Measurements from ENCODE around the gene PPP1R16B.

PPP1R16B gene

GRCh38 chr20:38907918-38908677 lies 102.6 kb downstream of the PPP1R16B start:
- H3K27ac Mint-ChIP-seq (ENCODE audit: low read depth) = peak overlapping the region; percentile 79
- H3K4me3 Mint-ChIP-seq = no peak overlapping the region

DNA sequence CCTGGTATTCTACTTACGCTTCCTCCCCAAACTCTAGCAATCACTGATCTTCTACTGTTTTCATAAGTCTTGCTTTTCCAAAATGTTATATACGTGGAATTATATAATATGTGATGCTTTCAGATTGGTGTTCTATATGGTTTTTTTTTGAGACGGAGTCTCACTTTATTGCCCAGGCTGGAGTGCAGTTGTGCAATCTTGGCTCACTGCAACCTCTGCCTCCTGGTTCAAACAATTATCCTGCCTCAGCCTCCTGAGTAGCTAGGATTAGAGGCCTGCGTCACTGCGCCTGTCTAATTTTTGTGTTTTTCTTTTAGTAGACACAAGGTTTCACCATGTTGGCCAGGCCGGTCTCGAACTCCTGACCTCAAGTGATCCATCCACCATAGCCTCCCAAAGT lies 109.9 kb downstream of the PPP1R16B start:
- peaks cover 68% of the 10 kb centered on the region for H3K36me3 Mint-ChIP-seq (ENCODE audit: insufficient read depth)
- no peaks in the 10 kb centered on the region for H3K27me3 Mint-ChIP-seq
- no peak for ATAC-seq (replicated peaks; ENCODE audit: extremely low read depth, poor library complexity, severe bottlenecking)
- no peak overlapping the region for H3K27ac Mint-ChIP-seq (ENCODE audit: low read depth)
- no peak overlapping the region for H3K4me3 Mint-ChIP-seq
- no peaks in the 10 kb centered on the region for H3K9me3 Mint-ChIP-seq
- H3K4me1 Mint-ChIP-seq = no peaks in the 10 kb centered on the region
- no peak for DNase-seq (ENCODE audit: low spot score in 2 of 2)

More at GRCh38 chr20:38907918-38908677, 102.6 kb downstream of the PPP1R16B start:
- DNase-seq (ENCODE audit: low spot score in 2 of 2) (no peak), ATAC-seq (replicated peaks; ENCODE audit: extremely low read depth, poor library complexity, severe bottlenecking) (no peak)
- H3K36me3 Mint-ChIP-seq (ENCODE audit: insufficient read depth) = peaks cover 81% of the 10 kb centered on the region
- H3K27me3 Mint-ChIP-seq = no peaks in the 10 kb centered on the region
- H3K9me3 Mint-ChIP-seq = peaks cover 6% of the 10 kb centered on the region
- peaks cover 21% of the 10 kb centered on the region for H3K4me1 Mint-ChIP-seq

DNA sequence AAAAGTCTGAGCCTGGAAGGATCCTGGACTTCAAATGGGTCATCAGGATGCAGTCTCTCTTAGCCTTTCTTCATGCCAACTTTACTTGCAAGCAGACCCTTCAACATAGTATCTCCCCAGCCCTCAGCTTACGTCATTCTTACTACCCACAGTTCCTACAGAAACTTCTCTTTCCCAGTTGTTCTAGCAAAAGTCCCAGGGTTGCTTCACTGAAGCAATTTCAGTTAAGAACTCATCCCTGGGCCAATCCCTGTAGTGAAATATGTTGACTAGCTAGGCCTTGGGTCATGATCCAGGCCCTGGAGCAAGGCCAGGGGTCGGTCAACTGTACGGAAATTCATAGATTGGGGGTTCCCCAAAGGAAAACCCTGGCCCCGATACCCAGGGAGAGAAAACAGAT lies 112.2 kb downstream of the PPP1R16B start:
- Mint-ChIP-seq H3K4me3 (no peak overlapping the region), H3K4me1 (no peaks in the 10 kb centered on the region), H3K36me3 (ENCODE audit: insufficient read depth) (peaks cover 50% of the 10 kb centered on the region), H3K9me3 (no peaks in the 10 kb centered on the region), H3K27me3 (no peaks in the 10 kb centered on the region), H3K27ac (ENCODE audit: low read depth) (peak overlapping the region; percentile 68)
- no peak for DNase-seq (ENCODE audit: low spot score in 2 of 2)
- ATAC-seq (replicated peaks; ENCODE audit: extremely low read depth, poor library complexity, severe bottlenecking) = no peak

DNA sequence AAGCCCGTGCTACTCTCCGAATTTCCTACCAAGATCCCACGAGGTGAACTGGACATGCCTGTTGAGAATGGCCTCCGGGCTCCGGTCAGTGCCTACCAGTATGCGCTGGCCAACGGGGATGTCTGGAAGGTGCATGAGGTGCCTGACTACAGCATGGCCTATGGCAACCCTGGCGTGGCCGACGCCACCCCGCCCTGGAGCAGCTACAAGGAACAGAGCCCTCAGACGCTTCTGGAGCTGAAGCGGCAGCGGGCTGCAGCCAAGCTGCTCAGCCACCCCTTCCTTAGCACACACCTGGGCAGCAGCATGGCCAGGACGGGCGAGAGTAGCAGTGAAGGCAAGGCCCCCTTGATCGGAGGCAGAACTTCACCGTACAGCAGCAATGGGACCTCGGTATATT lies 112.7 kb downstream of the PPP1R16B start:
- peaks cover 47% of the 10 kb centered on the region for H3K36me3 Mint-ChIP-seq (ENCODE audit: insufficient read depth)
- H3K4me1 Mint-ChIP-seq = no peaks in the 10 kb centered on the region
- H3K9me3 Mint-ChIP-seq = no peaks in the 10 kb centered on the region
- ATAC-seq (replicated peaks; ENCODE audit: extremely low read depth, poor library complexity, severe bottlenecking) (no peak), DNase-seq (ENCODE audit: low spot score in 2 of 2) (no peak)
- H3K4me3 Mint-ChIP-seq = no peak overlapping the region
- H3K27ac Mint-ChIP-seq (ENCODE audit: low read depth) = no peak overlapping the region
- H3K27me3 Mint-ChIP-seq = no peaks in the 10 kb centered on the region

GRCh38 chr20:38919683-38920082 lies 114.2 kb downstream of the PPP1R16B start:
- no peak for DNase-seq (ENCODE audit: low spot score in 2 of 2)
- Mint-ChIP-seq H3K9me3 (no peaks in the 10 kb centered on the region), H3K4me1 (no peaks in the 10 kb centered on the region), H3K27ac (ENCODE audit: low read depth) (no peak overlapping the region), H3K4me3 (no peak overlapping the region), H3K36me3 (ENCODE audit: insufficient read depth) (peaks cover 37% of the 10 kb centered on the region), H3K27me3 (no peaks in the 10 kb centered on the region)
- ATAC-seq (replicated peaks; ENCODE audit: extremely low read depth, poor library complexity, severe bottlenecking) = no peak

GRCh38 chr20:38920411-38920810 lies 114.9 kb downstream of the PPP1R16B start:
- DNase-seq (ENCODE audit: low spot score in 2 of 2) (no peak), ATAC-seq (replicated peaks; ENCODE audit: extremely low read depth, poor library complexity, severe bottlenecking) (no peak)
- Mint-ChIP-seq H3K36me3 (ENCODE audit: insufficient read depth) (peaks cover 32% of the 10 kb centered on the region), H3K27me3 (no peaks in the 10 kb centered on the region), H3K27ac (ENCODE audit: low read depth) (no peak overlapping the region), H3K9me3 (no peaks in the 10 kb centered on the region), H3K4me1 (peaks cover 7% of the 10 kb centered on the region), H3K4me3 (no peak overlapping the region)

DNA sequence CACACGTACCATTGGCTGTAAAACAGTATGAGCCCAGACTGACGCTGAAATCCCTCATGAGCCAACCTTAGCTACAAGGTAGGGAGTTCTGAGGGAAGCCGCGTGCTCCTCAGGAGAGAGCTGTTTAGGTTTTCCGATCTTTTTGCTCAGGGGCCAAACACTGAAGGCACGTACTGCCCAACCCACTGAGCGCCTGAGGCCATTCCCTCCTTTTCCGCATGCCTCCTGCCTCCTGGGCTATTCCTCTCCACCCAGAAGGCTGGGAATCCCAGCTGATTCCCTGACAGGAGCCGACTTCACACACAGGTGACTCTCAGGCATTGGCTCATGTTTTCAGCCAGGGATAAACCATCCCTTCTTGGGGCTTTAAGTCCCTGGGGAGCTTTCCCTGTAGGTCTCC lies 115.4 kb downstream of the PPP1R16B start:
- Mint-ChIP-seq H3K9me3 (no peaks in the 10 kb centered on the region), H3K4me3 (no peak overlapping the region), H3K27ac (ENCODE audit: low read depth) (no peak overlapping the region), H3K4me1 (peaks cover 11% of the 10 kb centered on the region), H3K36me3 (ENCODE audit: insufficient read depth) (peaks cover 28% of the 10 kb centered on the region), H3K27me3 (no peaks in the 10 kb centered on the region)
- ATAC-seq (replicated peaks; ENCODE audit: extremely low read depth, poor library complexity, severe bottlenecking) (no peak), DNase-seq (ENCODE audit: low spot score in 2 of 2) (no peak)

DNA sequence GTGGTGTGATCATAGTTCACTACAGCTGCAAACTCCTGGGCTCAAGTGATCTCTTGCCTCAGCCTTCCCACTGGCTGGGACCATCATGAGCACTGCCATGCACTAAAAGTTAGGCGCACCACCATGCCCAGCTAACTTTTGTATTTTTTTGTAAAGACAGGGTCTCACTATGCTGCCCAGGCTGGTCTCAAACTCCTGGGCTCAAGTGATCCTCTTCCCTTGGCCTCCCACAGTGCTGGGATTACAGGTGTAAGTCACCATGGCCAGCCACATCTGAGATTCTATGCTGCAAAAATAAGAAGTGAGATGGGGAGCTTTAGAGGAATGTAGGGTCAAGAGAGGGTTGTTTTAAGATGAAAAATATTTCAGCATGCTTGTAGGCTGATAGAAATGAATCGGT lies 119.2 kb downstream of the PPP1R16B start:
- peak overlapping the region; percentile 79 for H3K4me3 Mint-ChIP-seq
- H3K27me3 Mint-ChIP-seq = no peaks in the 10 kb centered on the region
- peaks cover 8% of the 10 kb centered on the region for H3K36me3 Mint-ChIP-seq (ENCODE audit: insufficient read depth)
- ATAC-seq (replicated peaks; ENCODE audit: extremely low read depth, poor library complexity, severe bottlenecking) (no peak), DNase-seq (ENCODE audit: low spot score in 2 of 2) (no peak)
- peaks cover 30% of the 10 kb centered on the region for H3K4me1 Mint-ChIP-seq
- no peaks in the 10 kb centered on the region for H3K9me3 Mint-ChIP-seq
- H3K27ac Mint-ChIP-seq (ENCODE audit: low read depth) = no peak overlapping the region

- H3K36me3 Mint-ChIP-seq (ENCODE audit: insufficient read depth) = peaks cover 8% of the 10 kb centered on the region
- H3K27me3 Mint-ChIP-seq = no peaks in the 10 kb centered on the region
- peak within 1 kb of the TSS; percentile 38 for H3K27ac Mint-ChIP-seq (ENCODE audit: low read depth)
- H3K4me1 Mint-ChIP-seq = peaks cover 41% of the 10 kb centered on the region
- DNase-seq (ENCODE audit: low spot score in 2 of 2) = peak; percentile 86 to 90
- H3K9me3 Mint-ChIP-seq = no peaks in the 10 kb centered on the region
- peak within 1 kb of the TSS; percentile 79 for H3K4me3 Mint-ChIP-seq
- ATAC-seq (replicated peaks; ENCODE audit: extremely low read depth, poor library complexity, severe bottlenecking) = peak; percentile 95
Measured at GRCh38 chr20:38926142-38926933, 120.8 kb downstream of the PPP1R16B start, which contains the start of gene FAM83D. Gene FAM83D (plus strand): TSS chr20:38926417. CDS start chr20:38926443, 26 bp downstream.

- ATAC-seq (replicated peaks; ENCODE audit: extremely low read depth, poor library complexity, severe bottlenecking) (no peak), DNase-seq (ENCODE audit: low spot score in 2 of 2) (no peak)
- peak overlapping the region; percentile 29 for H3K27ac Mint-ChIP-seq (ENCODE audit: low read depth)
- H3K4me3 Mint-ChIP-seq = peak overlapping the region; percentile 79
- peaks cover 6% of the 10 kb centered on the region for H3K36me3 Mint-ChIP-seq (ENCODE audit: insufficient read depth)
- peaks cover 41% of the 10 kb centered on the region for H3K4me1 Mint-ChIP-seq
- no peaks in the 10 kb centered on the region for H3K9me3 Mint-ChIP-seq
- no peaks in the 10 kb centered on the region for H3K27me3 Mint-ChIP-seq
Measured at GRCh38 chr20:38926934-38927616, 121.6 kb downstream of the PPP1R16B start.

- H3K4me1 Mint-ChIP-seq = peaks cover 41% of the 10 kb centered on the region
- peak overlapping the region; percentile 29 for H3K27ac Mint-ChIP-seq (ENCODE audit: low read depth)
Measured at GRCh38 chr20:38927902-38928578, 122.5 kb downstream of the PPP1R16B start.

DNA sequence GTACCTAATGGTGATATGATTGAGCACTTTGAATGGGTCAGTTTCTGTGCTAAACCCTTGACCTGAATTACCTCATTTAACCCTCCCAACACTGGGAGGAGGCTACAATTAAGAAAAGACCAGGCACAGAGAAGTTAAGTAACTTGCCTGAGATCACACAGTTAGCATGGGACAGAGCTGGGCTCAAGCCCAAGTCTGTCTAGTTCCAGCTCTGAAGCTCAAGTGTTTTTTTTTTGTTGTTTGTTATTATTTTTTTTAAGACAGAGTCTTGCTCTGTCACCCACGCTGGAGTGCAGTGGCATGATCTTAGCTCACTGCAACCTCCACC lies 124.7 kb downstream of the PPP1R16B start:
- DNase-seq (ENCODE audit: low spot score in 2 of 2) = no peak
- Mint-ChIP-seq H3K4me3 (peak overlapping the region; percentile 38), H3K36me3 (ENCODE audit: insufficient read depth) (peaks cover 2% of the 10 kb centered on the region), H3K27me3 (no peaks in the 10 kb centered on the region), H3K27ac (ENCODE audit: low read depth) (no peak overlapping the region), H3K9me3 (no peaks in the 10 kb centered on the region), H3K4me1 (peaks cover 36% of the 10 kb centered on the region)
- ATAC-seq (replicated peaks; ENCODE audit: extremely low read depth, poor library complexity, severe bottlenecking) = no peak

More at GRCh38 chr20:38927902-38928578, 122.5 kb downstream of the PPP1R16B start:
- Mint-ChIP-seq H3K4me3 (peak overlapping the region; percentile 79), H3K9me3 (no peaks in the 10 kb centered on the region), H3K36me3 (ENCODE audit: insufficient read depth) (peaks cover 5% of the 10 kb centered on the region), H3K27me3 (no peaks in the 10 kb centered on the region)
- no peak for DNase-seq (ENCODE audit: low spot score in 2 of 2)
- ATAC-seq (replicated peaks; ENCODE audit: extremely low read depth, poor library complexity, severe bottlenecking) = no peak
